Thymus (tissue), 11 donors: Measurements from ENCODE around the gene SHISA6. TPM values are rescaled to one million over a fixed set of nuclear protein-coding genes. Genes with fewer than 3 reads are reported as not detected.
"Not testable (repeated sequence)": the region's sequence is repeated elsewhere in the genome, so short reads cannot be mapped to it uniquely, and the experiment has no call there.

Experiments
- DNase-seq, 9 donors: peaks; one replicate each; pipeline ENCODE4 v3.0.0-alpha.2; 2013; ENCODE audit warnings: low spot score in 9 of 9, low read depth in 6 of 9, missing footprints in 1 of 9
- H3K27ac ChIP-seq, 2 donors: one replicate each; pipeline ENCODE4 v1.5.1; 2013; ENCODE audit warnings: control low read depth in 1 of 2, low read depth in 1 of 2, low read length in 1 of 2, mild to moderate bottlenecking in 1 of 2, moderate library complexity in 1 of 2
- H3K27me3 ChIP-seq, 2 donors: one replicate each; pipeline ENCODE4 v1.5.1; 2013; ENCODE audit warnings: low read length in 1 of 2; ENCODE audit not compliant: control insufficient read depth in 2 of 2, insufficient read depth in 1 of 2
- H3K36me3 ChIP-seq, 2 donors: one replicate each; pipeline ENCODE4 v1.5.1; 2013; ENCODE audit warnings: low read length in 1 of 2, mild to moderate bottlenecking in 1 of 2, moderate library complexity in 1 of 2; ENCODE audit not compliant: control insufficient read depth in 2 of 2, insufficient read depth in 2 of 2
- H3K4me1 ChIP-seq, 2 donors: one replicate each; pipeline ENCODE4 v1.5.1; 2013; ENCODE audit warnings: low read length in 2 of 2; ENCODE audit not compliant: control insufficient read depth in 2 of 2, insufficient read depth in 2 of 2
- H3K4me3 ChIP-seq, 2 donors: one replicate each; pipeline ENCODE4 v1.5.1; 2013; ENCODE audit warnings: low read length in 2 of 2, control low read depth in 1 of 2, mild to moderate bottlenecking in 1 of 2
- H3K9me3 ChIP-seq, 2 donors: one replicate each; pipeline ENCODE4 v1.5.1; 2013; ENCODE audit warnings: low read length in 1 of 2, mild to moderate bottlenecking in 1 of 2; ENCODE audit not compliant: control insufficient read depth in 2 of 2, insufficient read depth in 1 of 2
- WGBS: extraction: QIAGEN DNeasy Blood & Tissue Kit; methylation state at CpG from one replicate; pipeline ENCODE4 v1.1.7; 2013; 5-methylcytosine and 5-hydroxymethylcytosine counted together
- polyA plus RNA-seq: library from polyadenylated mRNA; stranded (reverse); fragments of 200-250 nt; gene quantifications from one replicate; pipeline ENCODE4 v1.2.3, GENCODE V29; 2013
- total RNA-seq: library from RNA; stranded (reverse); fragments of 120-200 nt; gene quantifications from one replicate; pipeline ENCODE4 v1.2.4, GENCODE V29; 2013
- donor health status: healthy.

SHISA6 gene
- total and polyA plus RNA-seq, 2 donors = 0.02 to 0.09 TPM

- peaks cover 0 to 5% of the 10 kb centered on the region in 2 donors for H3K9me3 ChIP-seq
- H3K4me3 ChIP-seq = no peak overlapping the region
- no peak for DNase-seq
- no peaks in the 10 kb centered on the region for H3K27me3 ChIP-seq
- H3K4me1 ChIP-seq = no peaks in the 10 kb centered on the region
- H3K36me3 ChIP-seq = no peaks in the 10 kb centered on the region
- WGBS = 93% methylated on average over 12 of the region's 12 CpGs
- no peak overlapping the region for H3K27ac ChIP-seq
Observed at GRCh38 chr17:11303773-11304394, 62.9 kb downstream of the SHISA6 start.

GRCh38 chr17:11304568-11304967, 63.6 kb downstream of the SHISA6 start:
- H3K9me3 ChIP-seq = peaks cover 0 to 5% of the 10 kb centered on the region in 2 donors
- no peak overlapping the region for H3K27ac ChIP-seq
- no peaks in the 10 kb centered on the region for H3K4me1 ChIP-seq
- WGBS = 91% methylated on average over 7 of the region's 7 CpGs
- no peaks in the 10 kb centered on the region for H3K27me3 ChIP-seq
- DNase-seq = no peak
- H3K36me3 ChIP-seq = no peaks in the 10 kb centered on the region
- no peak overlapping the region for H3K4me3 ChIP-seq

- Histone ChIP-seq H3K27ac (no peak overlapping the region), H3K27me3 (no peaks in the 10 kb centered on the region), H3K4me1 (no peaks in the 10 kb centered on the region), H3K4me3 (no peak overlapping the region), H3K36me3 (no peaks in the 10 kb centered on the region), H3K9me3 (peaks cover 0 to 5% of the 10 kb centered on the region in 2 donors)
- no peak for DNase-seq
- WGBS = 96% methylated on average over 9 of the region's 9 CpGs
Observed at GRCh38 chr17:11305524-11305923, 64.5 kb downstream of the SHISA6 start.

GRCh38 chr17:11308531-11308930, 67.5 kb downstream of the SHISA6 start:
- H3K4me1 ChIP-seq = no peaks in the 10 kb centered on the region
- no peak for DNase-seq
- no peaks in the 10 kb centered on the region for H3K27me3 ChIP-seq
- 80% methylated on average over 7 of the region's 7 CpGs for WGBS
- H3K27ac ChIP-seq = no peak overlapping the region
- H3K36me3 ChIP-seq = no peaks in the 10 kb centered on the region
- H3K4me3 ChIP-seq = no peak overlapping the region
- H3K9me3 ChIP-seq = peaks cover 0 to 3% of the 10 kb centered on the region in 2 donors

GRCh38 chr17:11309033-11309432, 68.0 kb downstream of the SHISA6 start:
- Histone ChIP-seq H3K27ac (no peak overlapping the region), H3K4me3 (no peak overlapping the region), H3K27me3 (no peaks in the 10 kb centered on the region), H3K4me1 (no peaks in the 10 kb centered on the region), H3K9me3 (no peaks in the 10 kb centered on the region), H3K36me3 (no peaks in the 10 kb centered on the region)
- DNase-seq = no peak
- WGBS = 92% methylated on average over 3 of the region's 3 CpGs

GRCh38 chr17:11309850-11310249, 68.8 kb downstream of the SHISA6 start:
- H3K4me3 ChIP-seq = no peak overlapping the region
- H3K27me3 ChIP-seq = no peaks in the 10 kb centered on the region
- H3K36me3 ChIP-seq = no peaks in the 10 kb centered on the region
- H3K9me3 ChIP-seq = no peaks in the 10 kb centered on the region
- DNase-seq = no peak
- H3K4me1 ChIP-seq = no peaks in the 10 kb centered on the region
- H3K27ac ChIP-seq = no peak overlapping the region

- DNase-seq, H3K27me3 ChIP-seq, H3K4me3 ChIP-seq, H3K4me1 ChIP-seq, H3K36me3 ChIP-seq, H3K27ac ChIP-seq, H3K9me3 ChIP-seq: not testable (repeated sequence)
- 93% methylated on average over 11 of the region's 11 CpGs for WGBS
Observed at GRCh38 chr17:11316451-11316850, 75.4 kb downstream of the SHISA6 start.

- WGBS = 94% methylated on average over 5 of the region's 5 CpGs
- Histone ChIP-seq H3K9me3 (no peaks in the 10 kb centered on the region), H3K27me3 (no peaks in the 10 kb centered on the region), H3K27ac (no peak overlapping the region), H3K36me3 (no peaks in the 10 kb centered on the region), H3K4me3 (no peak overlapping the region), H3K4me1 (no peaks in the 10 kb centered on the region)
- DNase-seq = no peak
Observed at GRCh38 chr17:11318207-11318606, 77.2 kb downstream of the SHISA6 start.

- Histone ChIP-seq H3K27ac (no peak overlapping the region), H3K36me3 (no peaks in the 10 kb centered on the region), H3K9me3 (no peaks in the 10 kb centered on the region), H3K27me3 (no peaks in the 10 kb centered on the region), H3K4me3 (no peak overlapping the region), H3K4me1 (no peaks in the 10 kb centered on the region)
- WGBS = 79% methylated on average over 3 of the region's 3 CpGs
- DNase-seq = no peak
Observed at GRCh38 chr17:11319894-11320293, 78.9 kb downstream of the SHISA6 start.
